Mucosa of rectum (tissue), 2 donors: Measurements from ENCODE around the gene PRKN.

Source experiments
- H3K27ac ChIP-seq, 2 donors: one replicate each; pipeline ENCODE4 v1.7.0; 2013; ENCODE audit warnings: inconsistent platforms in 2 of 2, low read depth in 2 of 2, low read length in 2 of 2
- H3K27me3 ChIP-seq, 2 donors: one replicate each; pipeline ENCODE4 v1.7.0; 2013; ENCODE audit warnings: low read length in 2 of 2; ENCODE audit not compliant: control insufficient read depth in 2 of 2, insufficient read depth in 2 of 2
- H3K36me3 ChIP-seq, 2 donors: one replicate each; pipeline ENCODE4 v1.7.0; 2013; ENCODE audit warnings: low read length in 2 of 2; ENCODE audit not compliant: control insufficient read depth in 2 of 2, insufficient read depth in 2 of 2
- H3K4me1 ChIP-seq, 2 donors: one replicate each; pipeline ENCODE4 v1.7.0; 2013; ENCODE audit warnings: low read length in 2 of 2, mild to moderate bottlenecking in 1 of 2; ENCODE audit not compliant: control insufficient read depth in 2 of 2, insufficient read depth in 2 of 2
- H3K4me3 ChIP-seq, 2 donors: one replicate each; pipeline ENCODE4 v1.7.0; 2013; ENCODE audit warnings: low read length in 2 of 2
- H3K9ac ChIP-seq, 2 donors: one replicate each; pipeline ENCODE4 v1.7.0; 2013; ENCODE audit warnings: low read length in 2 of 2, low read depth in 1 of 2, mild to moderate bottlenecking in 1 of 2
- H3K9me3 ChIP-seq, 2 donors: one replicate each; pipeline ENCODE4 v1.7.0; 2013; ENCODE audit warnings: low read length in 2 of 2; ENCODE audit not compliant: control insufficient read depth in 2 of 2
- donor health status: healthy.
- donor health status: Normal muscosa, but diverticular disease.

Gene PRKN

GRCh38 chr6:162261598-162261997 is 466.0 kb downstream of the PRKN start:
- H3K36me3 ChIP-seq, result no peaks in the 10 kb centered on the region
- H3K4me3 ChIP-seq, result no peak overlapping the region
- H3K9me3 ChIP-seq, result no peaks in the 10 kb centered on the region
- no peaks in the 10 kb centered on the region for H3K27me3 ChIP-seq
- no peak overlapping the region for H3K9ac ChIP-seq
- no peak overlapping the region for H3K27ac ChIP-seq
- H3K4me1 ChIP-seq, result no peaks in the 10 kb centered on the region

GRCh38 chr6:162260027-162260426 is 467.5 kb downstream of the PRKN start:
- Histone ChIP-seq H3K9me3 (no peaks in the 10 kb centered on the region), H3K36me3 (no peaks in the 10 kb centered on the region), H3K27me3 (no peaks in the 10 kb centered on the region), H3K4me1 (no peaks in the 10 kb centered on the region), H3K4me3 (no peak overlapping the region), H3K9ac (no peak overlapping the region), H3K27ac (no peak overlapping the region)

- no peak overlapping the region for H3K9ac ChIP-seq
- no peaks in the 10 kb centered on the region for H3K9me3 ChIP-seq
- H3K27me3 ChIP-seq, result no peaks in the 10 kb centered on the region
- no peak overlapping the region for H3K4me3 ChIP-seq
- no peaks in the 10 kb centered on the region for H3K36me3 ChIP-seq
- no peaks in the 10 kb centered on the region for H3K4me1 ChIP-seq
- no peak overlapping the region for H3K27ac ChIP-seq
These were observed 468.9 kb downstream of the PRKN start for GRCh38 chr6:162258647-162259046.

GRCh38 chr6:162256361-162256760 is 471.2 kb downstream of the PRKN start:
- H3K27me3 ChIP-seq, result no peaks in the 10 kb centered on the region
- H3K27ac ChIP-seq, result no peak overlapping the region
- no peaks in the 10 kb centered on the region for H3K9me3 ChIP-seq
- no peaks in the 10 kb centered on the region for H3K36me3 ChIP-seq
- no peak overlapping the region for H3K4me3 ChIP-seq
- H3K9ac ChIP-seq, result no peak overlapping the region
- H3K4me1 ChIP-seq, result no peaks in the 10 kb centered on the region

GRCh38 chr6:162251257-162251656 is 476.3 kb downstream of the PRKN start:
- Histone ChIP-seq H3K27ac (no peak overlapping the region), H3K27me3 (no peaks in the 10 kb centered on the region), H3K4me3 (no peak overlapping the region), H3K9ac (no peak overlapping the region), H3K9me3 (no peaks in the 10 kb centered on the region), H3K4me1 (no peaks in the 10 kb centered on the region), H3K36me3 (no peaks in the 10 kb centered on the region)

GRCh38 chr6:162249907-162250642 is 477.5 kb downstream of the PRKN start:
- Histone ChIP-seq H3K36me3 (no peaks in the 10 kb centered on the region), H3K4me3 (no peak overlapping the region), H3K9ac (no peak overlapping the region), H3K27me3 (no peaks in the 10 kb centered on the region), H3K4me1 (no peaks in the 10 kb centered on the region), H3K27ac (no peak overlapping the region), H3K9me3 (no peaks in the 10 kb centered on the region)

- Histone ChIP-seq H3K4me1 (no peaks in the 10 kb centered on the region), H3K27me3 (no peaks in the 10 kb centered on the region), H3K27ac (no peak overlapping the region), H3K9ac (no peak overlapping the region), H3K36me3 (no peaks in the 10 kb centered on the region), H3K9me3 (no peaks in the 10 kb centered on the region), H3K4me3 (no peak overlapping the region)
These were observed 481.6 kb downstream of the PRKN start for GRCh38 chr6:162245830-162246420.

GRCh38 chr6:162244031-162244430 is 483.5 kb downstream of the PRKN start:
- Histone ChIP-seq H3K9ac (no peak overlapping the region), H3K27ac (no peak overlapping the region), H3K9me3 (no peaks in the 10 kb centered on the region), H3K4me1 (no peaks in the 10 kb centered on the region), H3K36me3 (no peaks in the 10 kb centered on the region), H3K4me3 (no peak overlapping the region), H3K27me3 (no peaks in the 10 kb centered on the region)

- Histone ChIP-seq H3K27ac (no peak overlapping the region), H3K4me1 (no peaks in the 10 kb centered on the region), H3K27me3 (no peaks in the 10 kb centered on the region), H3K36me3 (no peaks in the 10 kb centered on the region), H3K4me3 (no peak overlapping the region), H3K9ac (no peak overlapping the region), H3K9me3 (no peaks in the 10 kb centered on the region)
These were observed 484.7 kb downstream of the PRKN start for GRCh38 chr6:162242915-162243314.

GRCh38 chr6:162239330-162239729 is 488.2 kb downstream of the PRKN start:
- H3K9ac ChIP-seq, result no peak overlapping the region
- H3K4me1 ChIP-seq, result no peaks in the 10 kb centered on the region
- H3K9me3 ChIP-seq, result no peaks in the 10 kb centered on the region
- H3K4me3 ChIP-seq, result no peak overlapping the region
- no peaks in the 10 kb centered on the region for H3K36me3 ChIP-seq
- H3K27me3 ChIP-seq, result no peaks in the 10 kb centered on the region
- H3K27ac ChIP-seq, result no peak overlapping the region
